ENCODE measurements around the gene WWC2. TPM values are rescaled to one million over a fixed set of nuclear protein-coding genes. Genes with fewer than 3 reads are reported as not detected.

The WWC2 gene
- total and polyA plus RNA-seq, 10 donors, result 1.4 to 32.0 (median 19.3) TPM

GRCh38 chr4:183211533-183211932 is 112.5 kb downstream of the WWC2 start:
- no peaks in the 10 kb centered on the region for H3K4me1 ChIP-seq
- no peak for DNase-seq
- H3K4me3 ChIP-seq, result no peak overlapping the region
- TF ChIP-seq POLR2A (IDR thresholded peaks at IDR 0.05), result no peak
- intact Hi-C loops (cut with DNase I; ENCODE audit: low total_unique reads), result no loop called here
- WGBS, 5 donors, result 90 to 97% (median 94%) methylated on average over 8 of the region's 8 CpGs
- no peaks in the 10 kb centered on the region for H3K9me3 ChIP-seq
- H3K36me3 ChIP-seq, result no peaks in the 10 kb centered on the region
- H3K27me3 ChIP-seq (replicated peaks in 1 of 7), result no peaks in the 10 kb centered on the region
- H3K27ac ChIP-seq, result no peak overlapping the region

- no peaks in the 10 kb centered on the region for H3K36me3 ChIP-seq
- H3K4me1 ChIP-seq, result no peaks in the 10 kb centered on the region
- intact Hi-C loops (cut with DNase I; ENCODE audit: low total_unique reads), result no loop called here
- no peak for DNase-seq
- TF ChIP-seq POLR2AphosphoS5 (IDR thresholded peaks at IDR 0.05), result no peak
- TF ChIP-seq POLR2A (IDR thresholded peaks at IDR 0.05), result no peak
- TF ChIP-seq CTCF (IDR thresholded peaks at IDR 0.05 in 8 of 11, conservative IDR thresholded peaks at IDR 0.05 in 3 of 11), result no peak
- H3K27me3 ChIP-seq (replicated peaks in 1 of 7), result no peaks in the 10 kb centered on the region
- H3K27ac ChIP-seq, result no peak overlapping the region
- H3K9me3 ChIP-seq, result no peaks in the 10 kb centered on the region
- WGBS, 5 donors, result 65 to 92% (median 79%) methylated on average over 2 of the region's 2 CpGs
- no peak overlapping the region for H3K4me3 ChIP-seq
Measured at GRCh38 chr4:183213996-183214395, 114.9 kb downstream of the WWC2 start.

DNA sequence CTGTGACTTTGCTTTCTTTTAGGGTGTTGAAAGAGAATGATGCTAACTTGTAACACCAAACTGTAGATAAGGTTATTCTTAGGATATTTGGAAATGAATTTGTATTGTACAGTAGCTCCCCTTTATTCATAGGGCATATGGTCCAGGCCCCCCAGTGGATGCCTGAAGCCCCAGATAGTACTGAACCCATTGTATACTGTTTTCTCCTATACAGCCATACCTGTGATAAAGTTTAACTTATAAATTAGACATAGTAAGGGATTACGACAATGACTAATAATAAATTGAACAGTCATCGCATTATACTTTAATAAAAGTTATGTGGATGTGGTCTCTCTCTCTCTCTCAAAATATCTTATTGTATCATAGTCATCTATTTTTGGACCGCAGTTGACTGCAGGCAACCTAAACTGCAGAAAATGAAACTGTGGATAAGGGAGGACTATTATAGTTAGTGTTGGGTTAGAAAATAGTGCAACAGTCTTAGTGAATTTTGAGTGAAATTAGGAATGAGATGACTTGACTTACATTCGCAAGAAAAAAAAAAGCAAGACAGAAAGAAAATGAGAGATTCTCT is 115.9 kb downstream of the WWC2 start:
- H3K27me3 ChIP-seq (replicated peaks in 1 of 7), result no peaks in the 10 kb centered on the region
- no peaks in the 10 kb centered on the region for H3K4me1 ChIP-seq
- H3K4me3 ChIP-seq, result no peak overlapping the region
- no peak overlapping the region for H3K27ac ChIP-seq
- 95 to 96% (median 95%) methylated on average over 4 of the region's 4 CpGs for WGBS, 5 donors
- intact Hi-C loops (cut with DNase I; ENCODE audit: low total_unique reads), result no loop called here
- no peak for TF ChIP-seq CTCF (IDR thresholded peaks at IDR 0.05 in 8 of 11, conservative IDR thresholded peaks at IDR 0.05 in 3 of 11)
- H3K36me3 ChIP-seq, result no peaks in the 10 kb centered on the region
- no peaks in the 10 kb centered on the region for H3K9me3 ChIP-seq
- DNase-seq, result no peak

DNA sequence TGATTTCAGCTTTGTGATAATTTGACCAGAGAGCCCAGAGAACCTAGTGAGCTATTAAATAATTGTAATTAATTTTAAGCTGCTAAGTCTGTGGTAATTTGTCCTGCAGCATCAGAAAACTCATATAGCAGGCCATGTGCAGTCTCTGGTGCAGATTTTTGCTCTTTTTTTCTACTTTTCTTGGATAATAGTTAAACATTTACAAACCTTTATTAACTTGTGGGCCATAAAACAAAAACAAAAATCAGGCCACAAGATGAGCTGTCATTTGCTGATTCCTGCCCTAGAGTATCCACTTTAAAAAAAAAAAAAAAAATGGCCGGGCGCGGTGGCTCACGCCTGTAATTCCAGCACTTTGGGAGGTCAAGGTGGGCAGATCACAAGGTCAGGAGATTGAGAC is 121.2 kb downstream of the WWC2 start:
- intact Hi-C loops (cut with DNase I; ENCODE audit: low total_unique reads), result no loop called here
- Histone ChIP-seq H3K4me1 (no peaks in the 10 kb centered on the region), H3K27ac (no peak overlapping the region)

More for the DNA sequence above, 121.2 kb downstream of the WWC2 start:
- DNase-seq, result no peak
- no peaks in the 10 kb centered on the region for H3K27me3 ChIP-seq (replicated peaks in 1 of 7)
- no peaks in the 10 kb centered on the region for H3K9me3 ChIP-seq
- H3K36me3 ChIP-seq, result no peaks in the 10 kb centered on the region
- 82 to 98% (median 96%) methylated on average over 4 of the region's 4 CpGs for WGBS, 5 donors
- TF ChIP-seq POLR2A (IDR thresholded peaks at IDR 0.05) (no peak), CTCF (IDR thresholded peaks at IDR 0.05 in 8 of 11, conservative IDR thresholded peaks at IDR 0.05 in 3 of 11) (no peak), POLR2AphosphoS5 (IDR thresholded peaks at IDR 0.05) (no peak)
- H3K4me3 ChIP-seq, result no peak overlapping the region
